Activated T-helper 17 cell treated with anti-CD3 and anti-CD28 coated beads, Interleukin-2, amount 50 U/mL, for 72 hours (primary cell): ENCODE data around the gene HES2. TPM values are rescaled to one million over a fixed set of nuclear protein-coding genes. Genes with fewer than 3 reads are reported as not detected.

Experiments
- ATAC-seq: fragments of 150-1000 bp; cut with Tn5 transposase; replicated peaks from 2 replicates; pipeline ENCODE4 v1.10.0; 2021; ENCODE audit warnings: mild to moderate bottlenecking, moderate library complexity
- H3K27ac Mint-ChIP-seq: one replicate; pipeline ENCODE4 v1.8.0; 2022; ENCODE audit warnings: mixed read lengths
- H3K27me3 Mint-ChIP-seq: one replicate; pipeline ENCODE4 v1.8.0; 2022; ENCODE audit warnings: mixed read lengths
- H3K36me3 Mint-ChIP-seq: one replicate; pipeline ENCODE4 v1.8.0; 2022; ENCODE audit warnings: low read depth, mild to moderate bottlenecking, mixed read lengths
- H3K4me1 Mint-ChIP-seq: one replicate; pipeline ENCODE4 v1.8.0; 2022; ENCODE audit warnings: mixed read lengths
- H3K4me3 Mint-ChIP-seq: one replicate; pipeline ENCODE4 v1.8.0; 2022; ENCODE audit warnings: mild to moderate bottlenecking, mixed read lengths
- H3K9me3 Mint-ChIP-seq: one replicate; pipeline ENCODE4 v1.8.0; 2022; ENCODE audit warnings: mixed read lengths
- total RNA-seq, 2 donors: library from RNA; stranded (reverse); gene quantifications; one replicate each; pipeline ENCODE4 v1.2.3, GENCODE V29; 2022

Gene HES2, protein sequence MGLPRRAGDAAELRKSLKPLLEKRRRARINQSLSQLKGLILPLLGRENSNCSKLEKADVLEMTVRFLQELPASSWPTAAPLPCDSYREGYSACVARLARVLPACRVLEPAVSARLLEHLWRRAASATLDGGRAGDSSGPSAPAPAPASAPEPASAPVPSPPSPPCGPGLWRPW
- under 1 TPM; 0.17 to 0.37 TPM for total RNA-seq

DNA sequence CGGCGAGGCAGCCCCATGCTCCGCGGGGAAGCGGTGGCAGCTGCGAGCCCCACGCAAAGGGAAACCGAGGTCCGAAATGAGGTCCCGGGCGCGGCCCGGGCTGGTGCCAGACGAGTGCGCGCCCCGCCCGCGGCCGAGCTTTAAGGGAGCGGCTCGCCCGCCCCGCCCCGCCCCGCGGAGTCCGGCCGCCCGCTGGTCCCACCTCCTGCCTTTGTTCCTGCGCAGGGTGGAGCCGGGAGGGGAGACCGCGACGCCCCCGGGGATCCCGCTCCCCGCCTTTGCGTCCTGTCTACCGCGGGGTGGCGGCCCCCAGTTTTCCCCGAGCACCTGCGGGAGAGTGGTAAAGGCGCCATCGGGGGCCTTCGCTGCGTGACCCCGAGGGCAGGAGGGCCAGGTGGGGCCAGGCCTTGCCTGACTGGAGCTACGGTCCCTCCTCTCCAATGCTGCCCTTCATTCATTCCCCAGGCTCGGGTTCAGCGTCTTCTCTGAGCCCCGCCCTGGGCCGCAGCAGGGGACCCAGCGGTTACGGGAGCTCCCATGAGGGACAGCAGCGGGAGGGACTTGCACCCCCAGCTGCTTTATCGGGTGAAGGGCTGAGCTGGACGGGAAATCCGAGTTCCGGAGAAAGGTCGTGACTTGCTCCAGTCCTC, at the start of gene HES2:
Gene HES2, minus strand, starts transcription at position 116 of the 650 bp plus-strand sequence. Its CDS starts 99 bp downstream, at position 17.
- H3K4me3 Mint-ChIP-seq = peak within 1 kb of the TSS; percentile 12

DNA sequence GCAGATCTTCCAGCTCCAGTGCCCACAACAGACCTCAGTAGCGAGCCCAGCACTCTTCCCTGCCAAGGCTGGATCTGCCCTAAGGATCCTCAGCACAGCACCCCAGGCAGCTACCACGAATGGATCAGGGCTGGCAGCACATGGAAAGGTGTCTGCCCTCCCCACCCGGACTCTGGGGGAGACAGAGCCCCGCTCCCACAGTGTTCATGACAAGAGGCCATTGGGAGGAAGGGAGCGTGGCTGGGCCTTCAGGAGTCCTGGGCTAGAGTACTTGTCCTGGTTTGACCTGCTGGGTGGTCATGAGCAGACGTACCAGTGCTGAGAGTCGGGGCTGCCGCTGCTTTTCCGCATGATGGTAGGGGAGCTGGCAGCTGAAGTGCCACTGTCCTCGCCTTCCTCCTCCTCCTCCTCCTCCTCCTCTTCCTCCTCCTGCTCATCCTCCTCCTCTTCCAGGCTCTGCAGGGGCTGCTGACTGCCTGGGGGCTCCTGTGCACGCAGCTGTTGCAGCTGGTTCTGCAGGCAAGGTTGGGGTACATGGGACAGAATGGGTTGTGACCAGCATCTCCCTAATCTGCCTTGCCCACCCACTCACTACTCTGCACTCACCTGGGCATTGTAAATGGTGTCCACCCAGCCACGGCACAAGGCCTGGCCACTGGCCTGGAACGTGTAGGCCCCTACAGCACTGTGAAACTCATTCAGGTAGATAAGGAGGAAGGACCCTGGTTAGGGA, 49.2 kb upstream of the HES2 start:
- Mint-ChIP-seq H3K36me3 (peaks cover 17% of the 10 kb centered on the region), H3K4me3 (no peak overlapping the region), H3K27me3 (no peaks in the 10 kb centered on the region), H3K27ac (no peak overlapping the region), H3K4me1 (peaks cover 12% of the 10 kb centered on the region), H3K9me3 (no peaks in the 10 kb centered on the region)
- no peak for ATAC-seq

More for the DNA sequence above, at the start of gene HES2:
- no peak within 1 kb of the TSS for H3K27ac Mint-ChIP-seq
- ATAC-seq = peak; percentile 13
- no peaks in the 10 kb centered on the region for H3K36me3 Mint-ChIP-seq
- no peaks in the 10 kb centered on the region for H3K9me3 Mint-ChIP-seq
- H3K4me1 Mint-ChIP-seq = peaks cover 5% of the 10 kb centered on the region
- H3K27me3 Mint-ChIP-seq = peaks cover 34% of the 10 kb centered on the region

DNA sequence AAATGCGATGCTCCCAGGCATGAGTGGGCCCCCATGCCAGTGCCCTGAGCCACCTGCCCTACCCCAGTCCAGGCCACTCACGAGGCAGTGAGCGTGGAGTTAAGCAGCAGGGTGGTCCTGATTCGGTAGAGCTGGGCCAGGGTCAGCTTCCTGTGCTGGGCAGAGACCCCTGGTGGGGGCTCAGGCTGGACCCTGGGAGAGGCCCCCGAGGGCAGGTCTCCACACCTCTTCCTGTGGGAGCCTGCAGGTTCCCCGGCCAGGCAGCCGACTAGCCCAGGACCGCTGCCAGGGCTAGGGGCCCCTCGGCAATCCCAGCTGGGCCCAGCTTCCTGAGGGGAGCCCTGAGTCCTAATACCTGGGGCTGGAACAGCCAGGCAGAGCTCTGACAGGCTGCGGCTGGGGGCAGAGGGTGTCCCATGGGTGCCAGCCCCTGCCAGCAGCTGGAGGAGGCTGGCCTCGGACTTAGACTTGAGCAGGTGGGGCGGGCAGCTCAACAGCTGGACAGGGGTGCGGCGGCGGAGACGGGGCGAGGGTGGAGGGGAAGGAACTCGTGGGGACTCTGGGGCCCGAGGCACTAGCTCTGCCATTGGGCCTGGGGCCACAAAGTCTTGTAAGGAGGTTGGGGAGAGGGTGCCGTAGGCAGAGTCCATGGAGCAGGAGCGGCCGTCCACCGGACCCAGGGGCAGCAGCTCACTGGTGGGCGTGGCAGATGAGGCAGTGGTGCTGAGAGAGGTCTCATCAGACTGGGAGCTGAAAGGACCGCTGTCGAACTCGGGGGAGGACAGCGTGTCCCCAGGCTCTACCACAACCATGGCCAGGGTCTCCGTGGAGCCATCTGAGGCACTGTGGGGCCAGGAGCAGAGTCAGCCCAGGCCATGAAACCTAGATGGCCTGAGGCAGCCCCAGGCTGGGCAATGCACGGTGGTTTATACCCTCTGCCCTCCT, 48.3 kb upstream of the HES2 start:
- H3K27me3 Mint-ChIP-seq = no peaks in the 10 kb centered on the region
- H3K36me3 Mint-ChIP-seq = peaks cover 26% of the 10 kb centered on the region
- H3K4me1 Mint-ChIP-seq = peaks cover 15% of the 10 kb centered on the region
- H3K27ac Mint-ChIP-seq = no peak overlapping the region
- H3K4me3 Mint-ChIP-seq = no peak overlapping the region
- no peak for ATAC-seq
- no peaks in the 10 kb centered on the region for H3K9me3 Mint-ChIP-seq

- Mint-ChIP-seq H3K4me1 (peaks cover 21% of the 10 kb centered on the region), H3K4me3 (peak overlapping the region; percentile 97), H3K27me3 (no peaks in the 10 kb centered on the region), H3K9me3 (no peaks in the 10 kb centered on the region), H3K27ac (peak overlapping the region; percentile 36), H3K36me3 (peaks cover 34% of the 10 kb centered on the region)
- ATAC-seq = no peak
Measured at GRCh38 chr1:6467224-6467623, 47.5 kb upstream of the HES2 start.

DNA sequence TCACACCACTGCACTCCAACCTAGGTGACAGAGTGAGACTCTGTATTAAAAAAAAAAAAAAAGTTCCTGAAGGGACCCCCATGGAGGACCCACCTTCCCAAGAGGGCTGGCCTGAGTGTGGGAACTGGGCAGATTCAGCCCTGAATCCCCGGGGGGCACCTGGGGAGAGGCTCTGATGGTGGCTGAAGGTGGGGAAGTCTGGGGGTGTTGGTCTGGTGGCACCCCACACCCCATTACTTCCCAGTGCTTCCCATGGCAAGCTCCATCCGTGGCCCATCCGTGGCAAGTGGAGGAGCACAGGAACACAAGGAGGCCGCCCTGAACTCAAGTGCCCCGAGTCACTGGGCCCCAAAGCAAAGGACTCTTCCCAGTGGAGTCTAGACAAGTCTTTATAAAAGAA, 47.0 kb upstream of the HES2 start:
- peaks cover 23% of the 10 kb centered on the region for H3K4me1 Mint-ChIP-seq
- no peaks in the 10 kb centered on the region for H3K9me3 Mint-ChIP-seq
- no peaks in the 10 kb centered on the region for H3K27me3 Mint-ChIP-seq
- peaks cover 39% of the 10 kb centered on the region for H3K36me3 Mint-ChIP-seq
- no peak for ATAC-seq
- peak overlapping the region; percentile 36 for H3K27ac Mint-ChIP-seq
- H3K4me3 Mint-ChIP-seq = peak overlapping the region; percentile 97

DNA sequence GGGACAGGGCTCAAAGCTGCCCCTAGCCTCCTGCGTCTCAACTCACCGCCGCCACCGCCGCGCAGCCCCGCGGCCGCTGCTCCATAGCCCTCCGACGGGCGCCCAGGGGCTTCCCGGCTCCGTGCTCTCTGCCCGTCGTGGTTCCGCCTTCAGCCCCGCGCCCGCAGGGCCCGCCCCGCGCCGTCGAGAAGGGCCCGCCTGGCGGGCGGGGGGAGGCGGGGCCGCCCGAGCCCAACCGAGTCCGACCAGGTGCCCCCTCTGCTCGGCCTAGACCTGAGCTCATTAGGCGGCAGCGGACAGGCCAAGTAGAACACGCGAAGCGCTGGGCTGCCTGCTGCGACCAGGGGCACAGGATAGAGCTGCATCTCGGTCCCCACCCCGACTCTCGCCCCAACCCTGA, 46.3 kb upstream of the HES2 start, which contains the start of gene TNFRSF25:
Gene TNFRSF25, minus strand, starts transcription at position 151 of the 400 bp plus-strand sequence. Its CDS starts 66 bp downstream, at position 85.
- Mint-ChIP-seq H3K36me3 (peaks cover 46% of the 10 kb centered on the region), H3K27me3 (no peaks in the 10 kb centered on the region), H3K27ac (peak within 1 kb of the TSS; percentile 92), H3K4me1 (peaks cover 23% of the 10 kb centered on the region), H3K4me3 (peak within 1 kb of the TSS; percentile 97), H3K9me3 (no peaks in the 10 kb centered on the region)
- ATAC-seq = peak; percentile 78

DNA sequence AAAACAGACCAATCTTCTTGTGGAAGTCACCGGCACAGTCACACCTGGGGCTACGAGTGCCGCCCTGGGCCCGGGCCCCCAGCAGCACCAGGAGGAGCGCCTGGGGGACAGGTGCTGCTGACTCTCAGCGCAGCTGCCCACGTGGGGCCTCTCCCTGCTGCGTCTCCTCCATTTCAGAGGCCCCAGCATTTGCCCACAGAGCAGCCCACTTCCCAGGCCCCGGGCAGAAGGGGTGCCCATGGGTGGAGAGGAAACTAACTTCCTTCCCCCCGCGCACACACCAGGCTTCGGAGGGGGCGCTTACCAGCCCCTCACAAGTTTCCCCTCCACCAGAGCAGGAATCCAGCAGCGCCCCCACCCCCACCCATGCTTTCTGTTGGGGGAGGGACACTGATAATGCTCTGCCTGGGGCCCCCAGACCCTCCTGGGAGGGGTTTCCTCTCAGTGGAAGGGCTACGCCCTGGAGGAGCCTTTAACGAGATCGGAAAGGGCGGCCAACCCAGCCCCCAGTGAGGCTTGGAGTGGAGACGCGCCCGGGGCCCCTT, 45.8 kb upstream of the HES2 start:
- Mint-ChIP-seq H3K4me3 (peak overlapping the region; percentile 97), H3K4me1 (peaks cover 23% of the 10 kb centered on the region), H3K36me3 (peaks cover 51% of the 10 kb centered on the region), H3K27ac (peak overlapping the region; percentile 92), H3K9me3 (no peaks in the 10 kb centered on the region), H3K27me3 (no peaks in the 10 kb centered on the region)
- peak; percentile 43 for ATAC-seq

- H3K27me3 Mint-ChIP-seq = no peaks in the 10 kb centered on the region
- peak overlapping the region; percentile 92 for H3K27ac Mint-ChIP-seq
- H3K36me3 Mint-ChIP-seq = peaks cover 56% of the 10 kb centered on the region
- ATAC-seq = no peak
- H3K9me3 Mint-ChIP-seq = no peaks in the 10 kb centered on the region
- peaks cover 23% of the 10 kb centered on the region for H3K4me1 Mint-ChIP-seq
- H3K4me3 Mint-ChIP-seq = peak overlapping the region; percentile 97
Measured at GRCh38 chr1:6464915-6465314, 45.2 kb upstream of the HES2 start.

GRCh38 chr1:6464514-6464836, 44.8 kb upstream of the HES2 start:
- H3K9me3 Mint-ChIP-seq = no peaks in the 10 kb centered on the region
- peak; percentile 50 for ATAC-seq
- peak overlapping the region; percentile 92 for H3K27ac Mint-ChIP-seq
- peaks cover 26% of the 10 kb centered on the region for H3K4me1 Mint-ChIP-seq
- H3K4me3 Mint-ChIP-seq = peak overlapping the region; percentile 97
- H3K36me3 Mint-ChIP-seq = peaks cover 56% of the 10 kb centered on the region
- no peaks in the 10 kb centered on the region for H3K27me3 Mint-ChIP-seq

GRCh38 chr1:6463120-6463412, 43.3 kb upstream of the HES2 start:
- Mint-ChIP-seq H3K36me3 (peaks cover 56% of the 10 kb centered on the region), H3K4me1 (peaks cover 29% of the 10 kb centered on the region), H3K9me3 (no peaks in the 10 kb centered on the region), H3K27ac (peak overlapping the region; percentile 78), H3K4me3 (peak overlapping the region; percentile 97), H3K27me3 (no peaks in the 10 kb centered on the region)
- ATAC-seq = no peak

DNA sequence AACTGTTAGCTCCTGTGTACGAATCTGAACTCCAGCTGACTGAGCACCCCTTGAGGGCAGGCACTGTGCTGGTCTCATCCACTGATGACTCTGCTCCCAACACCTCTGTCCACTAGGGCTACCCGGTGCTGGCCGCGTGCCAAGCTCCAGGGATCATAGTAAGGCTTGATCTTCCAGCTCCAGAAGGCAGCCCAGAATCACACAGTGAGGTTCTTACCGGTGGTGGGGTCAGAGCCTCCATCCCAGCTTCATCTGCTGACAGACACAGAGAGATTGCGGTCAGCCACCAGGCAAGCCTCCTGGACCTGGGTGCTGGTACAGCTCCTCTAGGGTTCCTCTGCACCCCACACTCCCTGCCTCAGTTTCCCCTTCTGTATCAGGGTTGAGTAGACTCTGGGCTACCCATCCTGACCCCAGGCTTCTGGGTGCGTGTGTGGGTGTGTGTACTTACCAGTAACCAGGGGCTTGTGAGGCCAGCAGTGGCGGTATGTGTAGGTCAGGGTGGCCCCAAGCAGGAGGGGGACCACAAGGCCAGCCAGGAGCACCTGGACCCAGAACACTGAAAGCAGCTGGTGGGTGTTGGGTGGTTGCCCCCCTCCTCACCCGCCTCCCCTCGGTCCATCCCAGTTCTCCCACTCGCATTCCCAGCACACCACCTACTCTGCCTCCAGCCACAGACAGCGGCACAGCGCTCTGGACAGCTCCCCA, 42.8 kb upstream of the HES2 start:
- H3K27me3 Mint-ChIP-seq = no peaks in the 10 kb centered on the region
- ATAC-seq = no peak
- H3K4me3 Mint-ChIP-seq = peak overlapping the region; percentile 97
- H3K4me1 Mint-ChIP-seq = peaks cover 29% of the 10 kb centered on the region
- H3K36me3 Mint-ChIP-seq = peaks cover 56% of the 10 kb centered on the region
- H3K9me3 Mint-ChIP-seq = no peaks in the 10 kb centered on the region
- peak overlapping the region; percentile 78 for H3K27ac Mint-ChIP-seq

DNA sequence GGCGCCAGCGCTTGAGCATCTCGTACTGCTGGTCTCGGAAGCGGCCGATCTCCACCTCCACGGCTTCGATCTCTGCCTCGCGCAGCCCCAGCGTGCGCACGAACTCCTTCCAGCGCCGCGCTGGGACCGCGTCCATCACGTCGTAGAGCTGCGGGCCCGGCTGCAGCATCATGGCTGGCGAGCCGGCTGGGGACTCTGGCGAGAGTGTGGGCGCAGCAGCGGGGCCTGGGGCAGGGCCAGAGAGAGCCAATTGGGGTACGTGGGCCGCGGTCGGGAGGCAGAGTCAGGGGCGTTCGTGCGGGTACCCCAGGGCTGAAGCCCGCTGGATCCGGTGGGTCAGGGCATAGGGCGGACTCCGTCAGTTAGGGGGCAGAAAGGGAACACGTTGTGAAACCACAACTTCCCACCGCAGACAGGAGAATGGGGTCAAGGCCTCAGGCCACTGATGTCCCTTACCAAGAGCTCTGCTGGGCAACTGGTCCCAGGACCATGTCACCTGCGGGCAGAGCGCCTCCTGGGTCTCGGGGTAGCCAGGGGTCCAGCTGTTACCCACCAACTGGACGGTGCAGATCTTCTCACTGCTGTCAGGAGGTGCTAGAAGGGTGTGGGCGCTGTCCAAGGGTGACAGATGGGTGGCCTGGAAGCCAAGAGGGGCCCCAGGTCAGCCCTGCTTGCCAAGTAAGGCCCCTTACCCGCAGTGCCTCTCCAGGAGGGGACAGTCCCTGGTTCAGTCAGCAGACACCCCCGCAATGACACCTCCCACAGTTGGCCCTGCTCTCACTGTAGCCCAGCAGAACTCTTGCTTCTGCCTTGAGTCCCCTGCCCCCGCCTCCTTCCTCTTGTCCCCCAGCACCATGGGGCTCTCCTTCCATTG, 42.1 kb upstream of the HES2 start:
- H3K4me3 Mint-ChIP-seq = peak overlapping the region; percentile 97
- peaks cover 56% of the 10 kb centered on the region for H3K36me3 Mint-ChIP-seq
- no peak for ATAC-seq
- H3K4me1 Mint-ChIP-seq = peaks cover 26% of the 10 kb centered on the region
- H3K9me3 Mint-ChIP-seq = no peaks in the 10 kb centered on the region
- H3K27me3 Mint-ChIP-seq = no peaks in the 10 kb centered on the region
- peak overlapping the region; percentile 78 for H3K27ac Mint-ChIP-seq

GRCh38 chr1:6461051-6461530, 41.4 kb upstream of the HES2 start:
- peak overlapping the region; percentile 97 for H3K4me3 Mint-ChIP-seq
- peak overlapping the region; percentile 97 for H3K27ac Mint-ChIP-seq
- H3K9me3 Mint-ChIP-seq = no peaks in the 10 kb centered on the region
- peaks cover 56% of the 10 kb centered on the region for H3K36me3 Mint-ChIP-seq
- H3K27me3 Mint-ChIP-seq = no peaks in the 10 kb centered on the region
- H3K4me1 Mint-ChIP-seq = peaks cover 26% of the 10 kb centered on the region
- no peak for ATAC-seq
